ENCODE results near the gene PRX. TPM values are rescaled to one million over a fixed set of nuclear protein-coding genes. Genes with fewer than 3 reads are reported as not detected.
A peak's percentile ranks its signal among the peaks of the same experiment; 100 is the strongest.

PRX gene
- total RNA-seq, 1 experiment from 2014 or later = 6.6 TPM

DNA sequence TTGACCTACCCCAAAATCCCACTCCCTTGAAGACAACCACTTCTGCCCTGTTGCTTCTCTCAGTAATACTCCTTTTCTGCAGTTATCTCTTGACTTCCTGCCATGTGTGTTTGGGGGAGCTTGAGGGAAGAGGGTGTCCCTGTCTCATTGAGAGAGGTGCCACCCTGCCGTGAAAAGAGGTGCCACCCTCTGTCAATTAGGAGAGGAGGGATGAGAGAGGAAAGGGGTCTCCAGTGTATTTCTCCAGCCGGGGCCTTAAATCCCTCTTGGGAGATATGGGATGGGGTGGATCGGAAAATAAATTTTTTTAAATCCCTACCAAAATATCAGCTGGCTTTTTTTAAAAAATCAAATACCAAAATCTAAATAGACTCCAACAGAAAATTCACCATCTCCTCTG is 48.2 kb downstream of the PRX start:
- Histone ChIP-seq H3K9me3 (ENCODE audit: insufficient read depth, low read depth) (no peaks in the 10 kb centered on the region), H4K20me1 (ENCODE audit: insufficient read depth) (no peaks in the 10 kb centered on the region), H3K9me2 (ENCODE audit: insufficient read depth) (no peaks in the 10 kb centered on the region), H3K4me3 (peak overlapping the region; percentile 60), H3K79me2 (ENCODE audit: low read depth) (no peaks in the 10 kb centered on the region), H3K4me2 (peak overlapping the region; percentile 84), H2AFZ (no peak overlapping the region), H3K27ac (no peak overlapping the region), H3K27me3 (ENCODE audit: insufficient read depth, low read depth) (no peaks in the 10 kb centered on the region), H3K36me3 (ENCODE audit: low read depth) (no peaks in the 10 kb centered on the region), H3K4me1 (replicated peaks; ENCODE audit: insufficient read depth) (0 out of 2 replicates have a peak, but pooled peaks cover 4% of the 10 kb centered on the region), H3F3A (ENCODE audit: insufficient read depth, low read depth) (peaks cover 4% of the 10 kb centered on the region; the same call in 1 of the 2 replicates)
- TF ChIP-seq, protein P1, sequence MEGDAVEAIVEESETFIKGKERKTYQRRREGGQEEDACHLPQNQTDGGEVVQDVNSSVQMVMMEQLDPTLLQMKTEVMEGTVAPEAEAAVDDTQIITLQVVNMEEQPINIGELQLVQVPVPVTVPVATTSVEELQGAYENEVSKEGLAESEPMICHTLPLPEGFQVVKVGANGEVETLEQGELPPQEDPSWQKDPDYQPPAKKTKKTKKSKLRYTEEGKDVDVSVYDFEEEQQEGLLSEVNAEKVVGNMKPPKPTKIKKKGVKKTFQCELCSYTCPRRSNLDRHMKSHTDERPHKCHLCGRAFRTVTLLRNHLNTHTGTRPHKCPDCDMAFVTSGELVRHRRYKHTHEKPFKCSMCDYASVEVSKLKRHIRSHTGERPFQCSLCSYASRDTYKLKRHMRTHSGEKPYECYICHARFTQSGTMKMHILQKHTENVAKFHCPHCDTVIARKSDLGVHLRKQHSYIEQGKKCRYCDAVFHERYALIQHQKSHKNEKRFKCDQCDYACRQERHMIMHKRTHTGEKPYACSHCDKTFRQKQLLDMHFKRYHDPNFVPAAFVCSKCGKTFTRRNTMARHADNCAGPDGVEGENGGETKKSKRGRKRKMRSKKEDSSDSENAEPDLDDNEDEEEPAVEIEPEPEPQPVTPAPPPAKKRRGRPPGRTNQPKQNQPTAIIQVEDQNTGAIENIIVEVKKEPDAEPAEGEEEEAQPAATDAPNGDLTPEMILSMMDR (conservative IDR thresholded peaks at IDR 0.05) = no peak
- ChIA-PET POLR2A (ENCODE audit: unreplicated experiment) (no interaction called here), CTCF (no interaction called here)
- BruUV-seq (replicated peaks) = no TSS peak
- DNase-seq = no peak
- intact Hi-C loops (cut with micrococcal nuclease; ENCODE audit: unreplicated experiment) = no loop called here

DNA sequence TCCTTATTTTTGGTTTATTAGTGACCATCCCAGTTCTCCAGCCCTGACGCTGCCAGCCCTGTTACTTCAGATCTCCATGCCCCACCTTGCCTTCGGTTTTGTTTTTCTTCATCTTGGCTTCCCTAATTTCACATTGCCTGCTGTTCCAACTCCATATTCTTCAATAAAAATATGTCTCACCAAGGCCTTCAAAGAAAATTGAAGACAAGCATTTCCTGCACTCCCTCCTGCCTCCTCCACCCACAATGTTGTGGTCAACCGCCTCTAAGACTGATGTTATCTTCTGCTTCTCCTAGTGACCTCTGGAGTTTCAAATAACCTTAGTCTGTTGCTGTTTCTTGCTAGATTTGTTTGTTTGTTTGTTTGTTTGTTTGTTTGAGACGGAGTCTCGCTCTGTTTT is 50.1 kb downstream of the PRX start:
- no peaks in the 10 kb centered on the region for H3K79me2 ChIP-seq (ENCODE audit: low read depth)
- H2AFZ ChIP-seq = no peak overlapping the region
- no peak overlapping the region for H3K27ac ChIP-seq
- H3K4me2 ChIP-seq = no peak overlapping the region
- BruUV-seq (replicated peaks) = no TSS peak
- H3K4me3 ChIP-seq = no peak overlapping the region
- no peaks in the 10 kb centered on the region for H3K9me3 ChIP-seq (ENCODE audit: insufficient read depth, low read depth)
- H3K36me3 ChIP-seq (ENCODE audit: low read depth) = no peaks in the 10 kb centered on the region
- no peak for TF ChIP-seq EZH2 (IDR thresholded peaks at IDR 0.05; ENCODE audit: low read depth)
- TF ChIP-seq, protein P1 (conservative IDR thresholded peaks at IDR 0.05) = no peak
- peaks cover 4% of the 10 kb centered on the region; the same call in 1 of the 2 replicates for H3F3A ChIP-seq (ENCODE audit: insufficient read depth, low read depth)
- H3K9me2 ChIP-seq (ENCODE audit: insufficient read depth) = no peaks in the 10 kb centered on the region
- DNase-seq = no peak
- CTCF ChIA-PET = no interaction called here
- intact Hi-C loops (cut with micrococcal nuclease; ENCODE audit: unreplicated experiment) = no loop called here
- 0 out of 2 replicates have a peak, but pooled peaks cover 4% of the 10 kb centered on the region for H3K4me1 ChIP-seq (replicated peaks; ENCODE audit: insufficient read depth)
- no peaks in the 10 kb centered on the region for H4K20me1 ChIP-seq (ENCODE audit: insufficient read depth)
- no peaks in the 10 kb centered on the region for H3K27me3 ChIP-seq (ENCODE audit: insufficient read depth, low read depth)
- POLR2A ChIA-PET (ENCODE audit: unreplicated experiment) = no interaction called here

DNA sequence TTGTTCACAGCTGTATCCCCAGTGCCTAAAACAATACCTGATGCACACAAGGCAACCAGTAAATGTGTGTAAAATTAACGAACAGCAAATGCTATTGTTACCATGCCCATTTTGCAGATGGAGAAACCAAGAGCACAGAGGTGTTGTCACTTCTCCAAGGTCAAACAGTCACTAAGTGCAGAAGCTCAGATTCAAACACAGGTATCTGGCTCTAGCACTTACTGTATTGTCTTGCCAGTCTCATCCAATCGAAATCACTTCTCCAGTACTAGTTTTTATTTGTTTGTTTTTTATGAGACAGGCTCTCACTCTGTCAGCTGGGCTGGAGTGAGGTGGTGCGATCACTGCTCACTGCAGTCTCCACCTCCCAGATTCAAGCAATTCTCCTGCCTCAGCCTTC is 51.0 kb downstream of the PRX start:
- TF ChIP-seq EZH2 (IDR thresholded peaks at IDR 0.05; ENCODE audit: low read depth) = no peak
- TF ChIP-seq, protein P1 (conservative IDR thresholded peaks at IDR 0.05) = no peak
- Histone ChIP-seq H3K4me3 (no peak overlapping the region), H3K27me3 (ENCODE audit: insufficient read depth, low read depth) (no peaks in the 10 kb centered on the region), H3K9me2 (ENCODE audit: insufficient read depth) (no peaks in the 10 kb centered on the region), H2AFZ (no peak overlapping the region), H4K20me1 (ENCODE audit: insufficient read depth) (no peaks in the 10 kb centered on the region), H3K27ac (no peak overlapping the region), H3K36me3 (ENCODE audit: low read depth) (no peaks in the 10 kb centered on the region), H3F3A (ENCODE audit: insufficient read depth, low read depth) (peaks cover 4% of the 10 kb centered on the region; the same call in 1 of the 2 replicates), H3K4me2 (no peak overlapping the region), H3K4me1 (replicated peaks; ENCODE audit: insufficient read depth) (0 out of 2 replicates have a peak, but pooled peaks cover 4% of the 10 kb centered on the region), H3K79me2 (ENCODE audit: low read depth) (no peaks in the 10 kb centered on the region), H3K9me3 (ENCODE audit: insufficient read depth, low read depth) (no peaks in the 10 kb centered on the region)
- no TSS peak for BruUV-seq (replicated peaks)
- ChIA-PET POLR2A (ENCODE audit: unreplicated experiment) (no interaction called here), CTCF (no interaction called here)
- DNase-seq = no peak
- intact Hi-C loops (cut with micrococcal nuclease; ENCODE audit: unreplicated experiment) = no loop called here
